Fibroblast of villous mesenchyme (primary cell): Measurements from ENCODE around the gene PANK4. TPM values are rescaled to one million over a fixed set of nuclear protein-coding genes. Genes with fewer than 3 reads are reported as not detected.

Experiments
- DNase-seq: peaks from one replicate; pipeline ENCODE4 v3.0.0-alpha.2; 2010; ENCODE audit warnings: low read depth
- H3K4me3 ChIP-seq: 2 replicates; pipeline ENCODE4 v1.5.1; 2011; ENCODE audit warnings: low read depth, mild to moderate bottlenecking, low read length
- CTCF ChIP-seq: IDR thresholded peaks from 2 replicates; pipeline ENCODE4 v1.5.1; 2012; ENCODE audit warnings: low read depth, mild to moderate bottlenecking, low read length; ENCODE audit not compliant: insufficient read depth
- total RNA-seq: library from RNA; depleted of rRNA; stranded (reverse); fragments of >200 nt; gene quantifications from 2 replicates; pipeline ENCODE4 v1.2.3, GENCODE V29; 2012

PANK4 gene
- total RNA-seq, 1 donor = 27.6 TPM

- peak overlapping the region; percentile 64 for H3K4me3 ChIP-seq
- DNase-seq = peak; percentile 81
These were observed 20.3 kb upstream of the PANK4 start for GRCh38 chr1:2546515-2547209.

GRCh38 chr1:2545754-2546514, 19.5 kb upstream of the PANK4 start:
- peak; percentile 89 for DNase-seq
- TF ChIP-seq CTCF = peak; percentile 1
- peak overlapping the region; percentile 64 for H3K4me3 ChIP-seq

More at GRCh38 chr1:2546515-2547209, 20.3 kb upstream of the PANK4 start:
- peak; percentile 2 for TF ChIP-seq CTCF

GRCh38 chr1:2544875-2545640, 18.7 kb upstream of the PANK4 start:
- H3K4me3 ChIP-seq = no peak overlapping the region
- no peak for TF ChIP-seq CTCF
- DNase-seq = peak; percentile 54

- no peak overlapping the region for H3K4me3 ChIP-seq
- no peak for TF ChIP-seq CTCF
- DNase-seq = peak; percentile 47
These were observed 17.9 kb upstream of the PANK4 start for GRCh38 chr1:2544093-2544874.

- peak; percentile 46 for DNase-seq
- no peak for TF ChIP-seq CTCF
- H3K4me3 ChIP-seq = no peak overlapping the region
These were observed 17.2 kb upstream of the PANK4 start for GRCh38 chr1:2543543-2544092.

- H3K4me3 ChIP-seq = no peak overlapping the region
- DNase-seq = no peak
- TF ChIP-seq CTCF = no peak
These were observed 16.0 kb upstream of the PANK4 start for GRCh38 chr1:2542246-2542915.
